Stomach (tissue), 4 donors: ENCODE measurements around the gene IMPDH2.

Experiments used
- EP300 ChIP-seq: sonication (generic); formaldehyde crosslinking; IDR thresholded peaks from one replicate; pipeline ENCODE4 v1.6.1; 2017; ENCODE audit warnings: antibody characterized with exemption
- POLR2A ChIP-seq, 4 donors: fragments of 450-650 bp; IDR thresholded peaks; one replicate each; pipeline ENCODE4 v1.6.1; 2016; ENCODE audit warnings: antibody characterized with exemption in 4 of 4, control low read depth in 2 of 4, mild to moderate bottlenecking in 1 of 4, moderate library complexity in 1 of 4
- POLR2AphosphoS5 ChIP-seq, 3 donors: sonication (generic); formaldehyde crosslinking; IDR thresholded peaks; one replicate each; pipeline ENCODE4 v1.6.1; 2016; ENCODE audit warnings: antibody characterized with exemption in 3 of 3
- TF ChIP-seq, protein P1 (sequence below), 7 experiments: fragments of 450-650 bp in 4 of 7; fragments of 200-600 bp in 3 of 7; sonication (generic) in 3 of 7; IDR thresholded peaks; one replicate each; pipeline ENCODE4 v1.5.1; 2016 to 2019; ENCODE audit warnings: antibody characterized with exemption in 7 of 7, control low read depth in 2 of 7, mild to moderate bottlenecking in 1 of 7

DNA sequence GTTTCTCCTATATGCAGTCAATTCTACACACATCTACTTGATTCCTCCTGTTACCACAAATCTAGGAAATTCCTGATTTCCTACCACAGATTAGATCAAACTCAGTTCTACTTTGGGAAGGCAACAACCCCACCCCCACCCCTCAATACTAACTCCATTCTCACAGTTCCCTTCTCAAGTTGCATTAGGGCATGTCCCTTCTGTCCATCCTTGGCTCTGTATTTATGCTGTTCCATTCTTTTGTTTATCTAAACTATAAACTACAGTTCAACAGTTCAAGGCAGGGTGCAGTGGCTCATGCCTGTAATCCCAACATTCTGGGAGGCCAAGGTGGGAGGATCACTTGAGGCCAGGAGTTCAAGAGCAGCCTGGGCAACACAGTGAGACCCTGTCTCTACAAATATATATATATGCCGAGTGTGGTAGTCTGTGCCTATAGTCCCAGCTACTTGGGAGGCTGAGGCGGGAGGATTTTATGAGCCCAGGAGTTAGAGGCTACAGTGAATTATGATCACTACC lies 25.2 kb upstream of the IMPDH2 start:
- TF ChIP-seq, protein P1, sequence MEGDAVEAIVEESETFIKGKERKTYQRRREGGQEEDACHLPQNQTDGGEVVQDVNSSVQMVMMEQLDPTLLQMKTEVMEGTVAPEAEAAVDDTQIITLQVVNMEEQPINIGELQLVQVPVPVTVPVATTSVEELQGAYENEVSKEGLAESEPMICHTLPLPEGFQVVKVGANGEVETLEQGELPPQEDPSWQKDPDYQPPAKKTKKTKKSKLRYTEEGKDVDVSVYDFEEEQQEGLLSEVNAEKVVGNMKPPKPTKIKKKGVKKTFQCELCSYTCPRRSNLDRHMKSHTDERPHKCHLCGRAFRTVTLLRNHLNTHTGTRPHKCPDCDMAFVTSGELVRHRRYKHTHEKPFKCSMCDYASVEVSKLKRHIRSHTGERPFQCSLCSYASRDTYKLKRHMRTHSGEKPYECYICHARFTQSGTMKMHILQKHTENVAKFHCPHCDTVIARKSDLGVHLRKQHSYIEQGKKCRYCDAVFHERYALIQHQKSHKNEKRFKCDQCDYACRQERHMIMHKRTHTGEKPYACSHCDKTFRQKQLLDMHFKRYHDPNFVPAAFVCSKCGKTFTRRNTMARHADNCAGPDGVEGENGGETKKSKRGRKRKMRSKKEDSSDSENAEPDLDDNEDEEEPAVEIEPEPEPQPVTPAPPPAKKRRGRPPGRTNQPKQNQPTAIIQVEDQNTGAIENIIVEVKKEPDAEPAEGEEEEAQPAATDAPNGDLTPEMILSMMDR (IDR thresholded peaks at IDR 0.05) = no peak
- TF ChIP-seq POLR2A (IDR thresholded peaks at IDR 0.05) (no peak), POLR2AphosphoS5 (IDR thresholded peaks at IDR 0.05) (no peak), EP300 (no peak)
